Activated CD4-positive, CD25-positive, alpha-beta regulatory T cell (primary cell): ENCODE results near the gene KPNA2.
"Not testable (repeated sequence)": the region's sequence is repeated elsewhere in the genome, so short reads cannot be mapped to it uniquely, and the experiment has no call there.

ENCODE experiments used
- DNase-seq, 4 experiments: peaks; one replicate each; lab custom pipeline; 2025; lab: John Stamatoyannopoulos, UW

The KPNA2 gene

GRCh38 chr17:68061512-68062313, 26.2 kb downstream of the KPNA2 start:
- DNase-seq = no peak

GRCh38 chr17:68065366-68065765, 29.8 kb downstream of the KPNA2 start:
- DNase-seq = not testable (repeated sequence)

GRCh38 chr17:68068512-68068911, 33.0 kb downstream of the KPNA2 start:
- not testable (repeated sequence) for DNase-seq

DNA sequence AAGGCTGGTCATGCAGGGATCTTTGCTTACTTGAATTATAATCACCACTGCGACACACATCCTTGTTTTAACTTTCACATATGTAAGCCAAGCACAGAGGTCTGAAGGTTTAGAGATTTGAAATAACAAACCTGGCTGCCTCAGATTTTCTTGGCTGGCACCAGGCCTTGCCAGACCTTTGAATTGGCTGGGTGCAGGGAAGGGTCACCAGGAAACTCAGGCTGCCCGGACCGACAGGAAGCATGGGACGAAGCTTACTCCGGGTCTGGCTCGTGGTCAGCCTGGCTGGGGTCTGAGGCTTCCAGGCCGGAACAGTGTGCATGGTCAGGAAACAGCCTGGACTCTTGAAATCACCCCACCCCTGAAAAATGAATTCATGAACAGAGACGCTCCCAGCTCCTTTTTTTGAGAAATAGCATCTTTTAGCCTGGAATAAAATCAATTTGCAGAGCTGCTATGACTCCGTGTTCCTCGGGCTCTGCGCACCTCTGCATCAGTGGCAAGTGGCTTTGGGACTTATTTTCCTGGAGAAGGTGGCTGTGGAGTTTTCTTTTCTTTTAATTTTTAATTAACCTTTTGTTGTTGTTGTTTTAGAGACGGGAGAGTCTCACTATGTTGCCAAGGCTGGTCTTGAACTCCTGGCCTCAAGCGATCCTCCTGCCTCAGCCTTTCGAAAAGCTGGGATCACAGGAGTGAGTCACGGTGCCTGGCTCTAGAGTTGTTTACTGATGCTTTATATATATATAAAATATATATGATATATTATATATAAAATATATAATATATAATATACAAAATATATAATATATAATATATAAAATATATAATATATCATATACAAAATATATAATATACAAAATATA, 35.3 kb downstream of the KPNA2 start:
- not testable (repeated sequence) for DNase-seq

DNA sequence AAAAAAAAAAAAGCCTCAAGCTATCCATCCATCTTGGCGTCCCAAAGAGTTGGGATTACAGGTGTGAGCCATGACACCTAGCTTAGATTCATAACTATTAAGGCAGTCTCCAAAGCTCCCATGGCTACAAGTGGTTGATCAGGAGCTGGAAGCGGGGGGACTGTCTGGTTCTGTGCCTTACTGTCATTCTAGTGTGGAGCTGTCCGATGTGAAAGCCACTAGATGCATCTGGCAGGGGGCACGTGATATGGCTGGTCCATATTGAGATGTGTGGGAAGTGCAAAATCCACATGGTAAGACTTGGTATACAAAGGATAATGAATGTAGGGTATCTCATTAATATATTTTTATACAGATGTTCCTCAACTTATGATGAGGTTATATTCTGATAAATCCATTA, 38.7 kb downstream of the KPNA2 start:
- DNase-seq = no peak

- DNase-seq = not testable (repeated sequence)
Measured at GRCh38 chr17:68075953-68076607, 40.5 kb downstream of the KPNA2 start.

- not testable (repeated sequence) for DNase-seq
Measured at GRCh38 chr17:68077498-68077897, 42.0 kb downstream of the KPNA2 start.

DNA sequence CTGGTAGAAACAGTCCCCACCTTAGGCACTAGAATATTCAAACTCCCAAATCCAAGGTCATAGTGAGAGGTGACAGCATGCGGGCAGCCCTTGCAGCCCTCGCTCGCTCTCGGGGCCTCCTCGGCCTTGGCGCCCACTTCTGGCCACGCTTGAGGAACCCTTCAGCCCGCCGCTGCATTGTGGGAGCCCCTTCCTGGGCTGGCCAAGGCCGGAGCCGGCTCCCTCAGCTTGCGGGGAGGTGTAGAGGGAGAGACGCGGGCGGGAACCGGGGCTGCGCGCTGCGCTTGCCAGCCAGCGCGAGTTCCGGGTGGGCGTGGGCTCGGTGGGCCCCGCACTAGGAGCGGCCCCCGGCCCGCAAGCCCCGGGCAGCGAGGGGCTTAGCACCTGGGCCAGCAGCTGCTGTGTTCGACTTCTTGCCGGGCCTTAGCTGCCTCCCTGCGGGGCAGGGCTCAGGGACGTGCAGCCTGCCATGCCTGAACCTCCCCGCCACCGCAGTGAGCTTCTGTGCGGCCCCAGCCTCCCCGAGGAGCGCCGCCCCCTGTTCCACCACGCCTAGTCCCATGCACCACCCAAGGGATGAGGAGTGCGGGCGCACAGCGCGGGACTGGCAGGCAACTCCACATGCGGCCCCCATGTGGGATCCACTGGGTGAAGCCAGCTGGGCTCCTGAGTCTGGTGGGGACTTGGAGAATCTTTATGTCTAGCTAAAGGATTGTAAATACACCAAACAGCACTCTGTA, 45.0 kb downstream of the KPNA2 start:
- DNase-seq = no peak

DNA sequence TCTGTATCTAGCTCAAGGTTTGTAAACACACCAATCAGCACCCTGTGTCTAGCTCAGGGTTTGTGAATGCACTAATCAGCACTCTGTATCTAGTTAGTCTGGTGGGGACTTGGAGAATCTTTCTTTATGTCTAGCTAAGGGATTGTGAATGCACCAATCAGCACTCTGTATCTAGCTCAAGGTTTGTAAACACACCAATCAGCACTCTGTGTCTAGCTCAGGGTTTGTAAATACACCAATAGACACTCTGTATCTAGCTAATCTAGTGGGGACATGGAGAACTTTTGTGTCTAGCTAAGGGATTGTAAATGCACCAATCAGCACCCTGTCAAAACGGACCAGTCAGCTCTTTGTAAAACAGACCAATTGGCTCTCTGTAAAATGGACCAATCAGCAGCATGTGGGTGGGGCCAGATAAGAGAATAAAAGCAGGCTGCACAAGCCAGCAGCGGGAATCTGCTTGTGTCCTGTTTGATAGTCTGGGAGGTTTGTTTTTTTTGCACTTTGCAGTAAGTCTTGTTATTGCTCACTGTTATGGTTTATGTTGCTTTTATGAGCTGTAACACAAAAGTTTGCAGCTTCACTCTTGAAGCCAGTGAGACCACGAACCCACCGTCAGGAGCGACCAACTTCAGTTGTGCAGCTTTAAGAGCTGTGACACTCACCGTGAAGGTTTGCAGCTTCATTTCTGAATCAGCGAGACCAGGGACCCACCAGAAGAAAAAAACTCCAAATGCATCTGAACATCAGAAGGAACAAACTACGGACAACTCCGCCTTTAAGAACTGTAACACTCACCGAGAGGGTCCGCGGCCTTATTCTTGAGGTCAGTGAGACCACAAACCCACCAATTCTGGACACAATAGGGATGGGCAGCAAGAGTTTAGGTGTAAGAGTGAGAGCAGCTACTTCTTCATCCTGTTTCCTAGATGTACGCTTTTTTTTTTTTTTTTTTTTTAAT, 46.0 kb downstream of the KPNA2 start:
- DNase-seq = not testable (repeated sequence)

GRCh38 chr17:68085771-68086381, 50.3 kb downstream of the KPNA2 start:
- no peak for DNase-seq

- DNase-seq = not testable (repeated sequence)
Measured at GRCh38 chr17:68086666-68087065, 51.1 kb downstream of the KPNA2 start.

GRCh38 chr17:68087131-68087623, 51.6 kb downstream of the KPNA2 start:
- DNase-seq = not testable (repeated sequence)

- DNase-seq = no peak
Measured at GRCh38 chr17:68087851-68088250, 52.3 kb downstream of the KPNA2 start.

DNA sequence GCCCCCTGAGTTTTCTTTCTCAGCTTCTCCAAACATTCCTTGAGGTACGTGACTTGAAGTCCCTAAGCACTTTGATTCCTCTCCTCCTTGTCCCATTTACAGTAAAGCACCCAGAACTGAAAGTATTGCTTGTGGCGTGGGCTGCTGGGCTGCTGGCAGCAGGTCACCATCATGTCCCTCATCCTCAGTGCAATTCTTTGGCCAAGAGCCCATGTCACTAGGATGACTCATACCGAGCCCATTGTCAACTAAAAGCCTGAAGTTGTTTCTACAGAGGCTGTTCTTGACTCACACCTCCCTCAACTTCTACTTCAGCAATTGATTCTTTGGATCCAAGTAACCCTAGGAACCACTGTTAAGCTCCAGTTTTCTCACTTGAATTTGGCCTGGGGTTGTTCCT, 54.3 kb downstream of the KPNA2 start:
- no peak for DNase-seq

GRCh38 chr17:68094481-68095078, 59.0 kb downstream of the KPNA2 start:
- no peak for DNase-seq

GRCh38 chr17:68095205-68095811, 59.8 kb downstream of the KPNA2 start:
- DNase-seq = no peak

DNA sequence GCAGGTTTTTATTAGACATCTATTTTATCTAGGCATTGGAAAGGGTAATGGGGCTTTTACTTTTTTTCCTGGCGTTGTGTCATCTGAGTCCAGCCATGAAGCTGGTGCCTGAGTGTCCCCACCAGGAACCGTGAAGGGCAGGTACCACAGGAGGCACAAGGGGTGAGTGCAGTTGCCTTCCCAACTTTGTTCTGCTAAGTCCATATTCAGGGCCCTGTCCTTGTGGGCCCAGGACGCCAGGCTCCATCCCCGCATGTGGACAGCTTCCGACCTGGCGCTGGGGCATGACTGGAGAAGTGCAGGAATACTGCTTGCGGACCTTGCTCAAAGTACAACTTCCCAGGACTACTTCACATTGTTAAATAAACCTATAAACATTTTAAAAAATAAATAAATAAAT, 60.6 kb downstream of the KPNA2 start:
- DNase-seq = no peak
